ENCODE data around the gene CHAT. TPM values are rescaled to one million over a fixed set of nuclear protein-coding genes. Genes with fewer than 3 reads are reported as not detected.

The CHAT gene
- total and polyA plus RNA-seq, 12 donors = not detected

DNA sequence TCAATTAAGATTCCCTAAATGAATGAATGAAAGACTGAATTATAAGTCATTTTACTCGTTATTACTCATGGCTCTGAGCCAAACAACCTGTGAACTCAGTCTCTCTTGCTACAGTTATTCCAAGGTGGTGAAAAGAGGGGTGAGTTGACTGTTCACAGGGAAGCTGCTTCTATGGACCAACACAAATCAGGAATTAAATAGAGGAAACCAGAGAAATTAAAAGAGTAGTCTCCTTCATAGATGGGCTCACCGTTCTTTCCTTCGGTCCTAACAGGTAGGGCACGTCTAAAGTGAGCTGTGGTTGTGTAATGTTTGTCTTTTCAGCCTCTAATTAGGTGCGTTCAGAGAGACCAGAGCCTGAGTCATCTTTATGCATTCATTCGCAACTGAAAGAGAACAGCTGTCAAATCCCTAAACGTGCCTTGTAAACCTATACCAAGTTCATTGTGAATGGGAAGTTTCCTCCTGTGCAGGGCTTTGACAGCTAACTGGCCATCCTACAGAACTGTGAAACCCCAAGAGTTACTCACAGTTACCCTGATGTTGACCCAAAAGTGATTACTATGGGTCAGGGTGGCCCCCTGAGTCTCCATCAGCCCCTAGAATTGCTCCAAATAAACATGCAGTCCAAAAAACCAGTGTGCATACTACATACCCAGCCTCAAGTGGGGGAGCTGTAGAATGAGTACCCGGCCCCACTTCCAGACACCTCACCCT is 47.5 kb downstream of the CHAT start:
- TF ChIP-seq POLR2A (IDR thresholded peaks at IDR 0.05) = no peak
- TF ChIP-seq, protein P1, sequence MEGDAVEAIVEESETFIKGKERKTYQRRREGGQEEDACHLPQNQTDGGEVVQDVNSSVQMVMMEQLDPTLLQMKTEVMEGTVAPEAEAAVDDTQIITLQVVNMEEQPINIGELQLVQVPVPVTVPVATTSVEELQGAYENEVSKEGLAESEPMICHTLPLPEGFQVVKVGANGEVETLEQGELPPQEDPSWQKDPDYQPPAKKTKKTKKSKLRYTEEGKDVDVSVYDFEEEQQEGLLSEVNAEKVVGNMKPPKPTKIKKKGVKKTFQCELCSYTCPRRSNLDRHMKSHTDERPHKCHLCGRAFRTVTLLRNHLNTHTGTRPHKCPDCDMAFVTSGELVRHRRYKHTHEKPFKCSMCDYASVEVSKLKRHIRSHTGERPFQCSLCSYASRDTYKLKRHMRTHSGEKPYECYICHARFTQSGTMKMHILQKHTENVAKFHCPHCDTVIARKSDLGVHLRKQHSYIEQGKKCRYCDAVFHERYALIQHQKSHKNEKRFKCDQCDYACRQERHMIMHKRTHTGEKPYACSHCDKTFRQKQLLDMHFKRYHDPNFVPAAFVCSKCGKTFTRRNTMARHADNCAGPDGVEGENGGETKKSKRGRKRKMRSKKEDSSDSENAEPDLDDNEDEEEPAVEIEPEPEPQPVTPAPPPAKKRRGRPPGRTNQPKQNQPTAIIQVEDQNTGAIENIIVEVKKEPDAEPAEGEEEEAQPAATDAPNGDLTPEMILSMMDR (IDR thresholded peaks at IDR 0.05) = no peak
- DNase-seq = no peak
- 53 to 60% (median 57%) methylated on average over 8 of the region's 8 CpGs for WGBS, 4 donors
- Histone ChIP-seq H3K27me3 (no peaks in the 10 kb centered on the region), H3K4me1 (replicated peaks in 1 of 2) (no peaks in the 10 kb centered on the region), H3K9me3 (replicated peaks in 1 of 3) (peaks cover 0 to 4% (median 0%) of the 10 kb centered on the region in 3 donors), H3K36me3 (replicated peaks in 1 of 2) (no peaks in the 10 kb centered on the region), H3K4me3 (no peak overlapping the region), H3K27ac (no peak overlapping the region)
- intact Hi-C loops (cut with DNase I) = no loop called here

DNA sequence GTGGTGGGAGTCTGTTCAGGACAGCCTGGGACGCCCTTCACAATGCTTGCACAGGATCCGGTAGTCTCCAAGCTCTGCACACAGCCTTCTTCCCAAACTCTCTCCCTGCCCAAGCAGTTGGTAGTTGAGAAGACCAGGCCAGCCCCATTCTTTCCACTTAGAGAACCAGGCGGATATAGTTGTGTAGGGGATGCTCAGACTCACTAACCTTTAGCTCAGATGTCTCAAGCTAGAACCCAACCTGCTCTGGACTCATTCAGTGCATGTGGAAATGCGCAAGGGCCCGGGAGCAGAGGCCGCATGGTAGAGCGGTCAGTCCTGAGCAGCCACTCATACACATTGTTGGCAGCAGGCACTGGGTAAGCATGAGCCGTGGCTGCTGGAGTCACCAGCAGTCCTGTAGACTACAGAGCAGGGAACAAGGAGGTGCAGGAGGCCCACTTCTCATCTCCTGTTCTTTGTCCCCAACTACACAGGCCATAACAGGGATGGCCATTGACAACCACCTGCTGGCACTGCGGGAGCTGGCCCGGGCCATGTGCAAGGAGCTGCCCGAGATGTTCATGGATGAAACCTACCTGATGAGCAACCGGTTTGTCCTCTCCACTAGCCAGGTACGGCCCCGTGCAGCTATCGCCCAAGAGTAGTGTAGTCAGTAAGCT is 48.5 kb downstream of the CHAT start:
- peaks cover 0 to 4% (median 0%) of the 10 kb centered on the region in 3 donors for H3K9me3 ChIP-seq (replicated peaks in 1 of 3)
- H3K4me1 ChIP-seq (replicated peaks in 1 of 2) = no peaks in the 10 kb centered on the region
- no peaks in the 10 kb centered on the region for H3K36me3 ChIP-seq (replicated peaks in 1 of 2)
- WGBS, 4 donors = 77 to 87% (median 84%) methylated on average over 8 to 15 of the region's 15 CpGs
- H3K4me3 ChIP-seq = no peak overlapping the region
- no peak overlapping the region for H3K27ac ChIP-seq
- no peaks in the 10 kb centered on the region for H3K27me3 ChIP-seq
- no peak for DNase-seq
- TF ChIP-seq POLR2A (IDR thresholded peaks at IDR 0.05) = no peak
- TF ChIP-seq, protein P1 (IDR thresholded peaks at IDR 0.05) = no peak
- intact Hi-C loops (cut with DNase I) = no loop called here

DNA sequence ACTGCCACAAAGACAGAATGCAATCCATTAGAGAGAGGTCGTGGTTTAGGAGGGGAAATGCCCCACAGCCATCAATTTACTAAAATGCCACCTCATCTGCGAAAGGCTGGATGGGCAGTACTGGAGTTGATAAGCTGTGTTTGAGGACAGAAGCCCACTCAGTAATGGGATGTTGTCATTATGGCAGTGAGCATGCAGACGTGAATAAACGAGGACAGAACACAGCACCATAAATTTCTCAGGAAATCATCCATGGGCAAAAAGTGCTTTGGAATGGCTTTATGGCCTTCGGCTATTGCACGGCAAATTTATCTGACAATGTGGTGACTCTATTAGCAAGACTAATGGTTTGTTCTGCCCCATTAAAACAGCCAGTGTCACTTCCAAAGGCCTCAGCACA is 49.8 kb downstream of the CHAT start:
- intact Hi-C loops (cut with DNase I) = no loop called here
- DNase-seq = no peak
- Histone ChIP-seq H3K36me3 (replicated peaks in 1 of 2) (no peaks in the 10 kb centered on the region), H3K27me3 (no peaks in the 10 kb centered on the region), H3K4me3 (no peak overlapping the region), H3K27ac (no peak overlapping the region), H3K9me3 (replicated peaks in 1 of 3) (peaks cover 0 to 4% (median 0%) of the 10 kb centered on the region in 3 donors), H3K4me1 (replicated peaks in 1 of 2) (no peaks in the 10 kb centered on the region)
- WGBS, 4 donors = 56 to 71% (median 68%) methylated on average over 6 of the region's 6 CpGs
- no peak for TF ChIP-seq POLR2A (IDR thresholded peaks at IDR 0.05)
- TF ChIP-seq, protein P1 (IDR thresholded peaks at IDR 0.05) = no peak

DNA sequence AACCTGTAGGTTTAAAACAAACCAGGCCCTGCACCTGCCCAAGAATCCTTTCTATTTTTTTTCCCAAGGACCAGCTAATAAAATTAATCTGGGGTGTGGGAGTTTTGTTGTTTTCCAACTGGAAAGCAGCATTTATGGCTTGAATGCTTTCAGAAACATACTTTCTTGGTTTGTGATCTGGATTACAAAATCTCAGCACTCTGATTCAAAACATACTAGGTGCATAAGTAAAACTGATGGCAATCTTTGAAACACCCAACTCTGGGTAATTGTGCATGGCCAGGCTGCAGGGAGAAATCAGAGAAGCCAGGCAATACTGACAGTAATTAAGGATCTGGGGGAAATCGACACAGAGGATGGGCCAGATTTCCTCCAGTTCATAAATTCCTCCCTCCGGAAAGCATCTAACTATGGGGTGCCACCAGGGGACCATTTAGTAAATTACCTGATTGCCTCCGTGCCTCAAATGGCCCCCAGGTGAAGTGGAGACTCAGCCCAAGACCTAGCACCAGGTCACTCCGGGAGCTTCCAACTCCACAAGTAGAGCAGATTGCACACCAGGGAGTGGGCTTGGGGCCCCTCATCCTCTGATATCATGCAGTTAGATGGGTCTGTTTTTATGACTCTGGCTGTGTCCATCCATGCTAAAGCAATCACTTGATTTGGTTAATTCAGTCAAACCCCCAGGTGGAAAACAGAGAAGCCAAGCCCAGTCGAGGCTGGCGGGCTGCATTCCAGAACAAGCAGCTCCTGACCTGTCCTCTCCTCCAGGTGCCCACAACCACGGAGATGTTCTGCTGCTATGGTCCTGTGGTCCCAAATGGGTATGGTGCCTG is 50.4 kb downstream of the CHAT start:
- TF ChIP-seq, protein P1 (IDR thresholded peaks at IDR 0.05) = no peak
- TF ChIP-seq POLR2A (IDR thresholded peaks at IDR 0.05) = no peak
- H3K4me1 ChIP-seq (replicated peaks in 1 of 2) = no peaks in the 10 kb centered on the region
- WGBS, 4 donors = 66 to 78% (median 76%) methylated on average over 7 of the region's 7 CpGs
- no peak overlapping the region for H3K27ac ChIP-seq
- no peak overlapping the region for H3K4me3 ChIP-seq
- no peaks in the 10 kb centered on the region for H3K36me3 ChIP-seq (replicated peaks in 1 of 2)
- intact Hi-C loops (cut with DNase I) = no loop called here
- H3K9me3 ChIP-seq (replicated peaks in 1 of 3) = peaks cover 0 to 4% (median 0%) of the 10 kb centered on the region in 3 donors
- DNase-seq = no peak
- no peaks in the 10 kb centered on the region for H3K27me3 ChIP-seq

All from adrenal gland (tissue), 12 donors.